B cell (primary cell): ENCODE data around the gene PRKAG2. TPM values are rescaled to one million over a fixed set of nuclear protein-coding genes. Genes with fewer than 3 reads are reported as not detected.
A peak's percentile ranks its signal among the peaks of the same experiment; 100 is the strongest.
"Not testable (repeated sequence)": the region's sequence is repeated elsewhere in the genome, so short reads cannot be mapped to it uniquely, and the experiment has no call there.

Experiments used
- ATAC-seq: fragments of 200-7000 bp; cut with Tn5 transposase; one replicate; pipeline ENCODE4 v1.10.0; 2021; ENCODE audit warnings: low read depth, mild to moderate bottlenecking, moderate number of reproducible peaks, moderate library complexity
- CTCF ChIA-PET: fragments of 350-600 bp; sonication (Branson Sonifier 250); formaldehyde crosslinking; loops from one replicate; lab custom pipeline; 2021; ENCODE audit warnings: antibody characterized with exemption, inconsistent platforms; lab: Charles Lee
- POLR2A ChIA-PET: fragments of 350-600 bp; sonication (Branson Sonifier 250); formaldehyde crosslinking; loops from one replicate; lab custom pipeline; 2021; ENCODE audit warnings: antibody characterized with exemption; lab: Charles Lee
- DNase-seq: peaks from one replicate; pipeline ENCODE4 v3.0.0; 2013
- H2AFZ ChIP-seq: 2 replicates; pipeline ENCODE4 v1.6.1; 2012; ENCODE audit warnings: mild to moderate bottlenecking, low read depth, low read length; ENCODE audit not compliant: insufficient read depth, poor library complexity, severe bottlenecking
- H3K27ac ChIP-seq, 2 donors: 1 replicate in 1 of 2; 2 replicates in 1 of 2; pipeline ENCODE4 v1.5.1; 2012 to 2013; ENCODE audit warnings: low read length in 2 of 2, mild to moderate bottlenecking in 2 of 2, moderate library complexity in 1 of 2
- H3K27me3 ChIP-seq, 4 experiments: fragments of 200-600 bp in 1 of 4; sonication (generic) in 1 of 4; replicated peaks in 1 of 4; 1 replicate in 2 of 4; 2 replicates in 2 of 4; pipeline versions ENCODE4 v1.6.1 to v1.7.0; 2013 to 2016; ENCODE audit warnings: low read length in 3 of 4, mild to moderate bottlenecking in 2 of 4, mixed read lengths in 1 of 4, moderate library complexity in 1 of 4; ENCODE audit not compliant: insufficient read depth in 4 of 4, control insufficient read depth in 3 of 4; ENCODE audit errors: control extremely low read depth in 1 of 4
- H3K36me3 ChIP-seq, 2 experiments: replicated peaks in 1 of 2; 1 replicate in 1 of 2; 2 replicates in 1 of 2; pipeline versions ENCODE4 v1.6.1 to v1.7.1; 2013; ENCODE audit warnings: low read length in 1 of 2; ENCODE audit not compliant: insufficient read depth in 2 of 2, control insufficient read depth in 1 of 2; ENCODE audit errors: control extremely low read depth in 1 of 2, extremely low read depth in 1 of 2
- H3K4me1 ChIP-seq, 2 donors: fragments of 200-600 bp in 1 of 2; sonication (generic) in 1 of 2; 1 replicate in 1 of 2; 2 replicates in 1 of 2; pipeline versions ENCODE4 v1.5.1 to v1.6.1; 2013 to 2017; ENCODE audit warnings: low read length in 2 of 2; ENCODE audit not compliant: control insufficient read depth in 2 of 2, insufficient read depth in 2 of 2
- H3K4me2 ChIP-seq: replicated peaks from 2 replicates; pipeline ENCODE3; 2012; ENCODE audit warnings: mild to moderate bottlenecking, low read depth, low read length; ENCODE audit not compliant: poor library complexity, severe bottlenecking
- H3K4me3 ChIP-seq, 5 experiments: fragments of 200-600 bp in 1 of 5; sonication (generic) in 1 of 5; 1 replicate in 3 of 5; 2 replicates in 2 of 5; pipeline versions ENCODE4 v1.5.1 to v1.7.0; 2011 to 2016; ENCODE audit warnings: low read length in 4 of 5, mild to moderate bottlenecking in 4 of 5, low read depth in 2 of 5, control low read depth in 1 of 5, moderate library complexity in 1 of 5; ENCODE audit not compliant: insufficient read depth in 1 of 5; ENCODE audit errors: control extremely low read depth in 1 of 5, extremely low read depth in 1 of 5
- H3K79me2 ChIP-seq: fragments of 200-600 bp; sonication (generic); one replicate; pipeline ENCODE4 v1.6.0; 2016; ENCODE audit warnings: low read length; ENCODE audit not compliant: control insufficient read depth, insufficient read depth
- H3K9ac ChIP-seq: fragments of 200-600 bp; sonication (generic); 2 replicates; pipeline ENCODE4 v1.6.1; 2017; ENCODE audit warnings: mild to moderate bottlenecking, low read length, moderate library complexity
- H3K9me3 ChIP-seq, 3 donors: one replicate each; pipeline versions ENCODE4 v1.6.1 to v1.7.1; 2013; ENCODE audit warnings: low read length in 2 of 3; ENCODE audit not compliant: control insufficient read depth in 2 of 3, insufficient read depth in 1 of 3; ENCODE audit errors: control extremely low read depth in 1 of 3
- H4K20me1 ChIP-seq: 2 replicates; pipeline ENCODE4 v1.6.0; 2012; ENCODE audit warnings: mild to moderate bottlenecking, low read length; ENCODE audit not compliant: insufficient read depth, control insufficient read depth, poor library complexity, severe bottlenecking
- H3K27ac Mint-ChIP-seq: one replicate; pipeline ENCODE4 v1.8.0; 2021; ENCODE audit warnings: mixed read lengths
- H3K27me3 Mint-ChIP-seq: one replicate; pipeline ENCODE4 v1.8.0; 2021; ENCODE audit warnings: mixed read lengths
- H3K4me1 Mint-ChIP-seq: one replicate; pipeline ENCODE4 v1.8.0; 2021; ENCODE audit warnings: mixed read lengths
- H3K4me3 Mint-ChIP-seq: one replicate; pipeline ENCODE4 v1.8.0; 2021; ENCODE audit warnings: mixed read lengths
- H3K9me3 Mint-ChIP-seq: one replicate; pipeline ENCODE4 v1.8.0; 2022; ENCODE audit warnings: mixed read lengths; ENCODE audit not compliant: insufficient read depth
- EZH2 ChIP-seq: IDR thresholded peaks from 2 replicates; pipeline ENCODE4 v1.6.1; 2012; ENCODE audit warnings: borderline replicate concordance, low read depth, mild to moderate bottlenecking, moderate library complexity, low read length; ENCODE audit not compliant: insufficient read depth, poor library complexity, severe bottlenecking
- WGBS: methylation state at CpG from one replicate; pipeline ENCODE4 v1.1.5; 2013; ENCODE audit warnings: missing lambda C conversion rate; ENCODE audit not compliant: insufficient coverage; 5-methylcytosine and 5-hydroxymethylcytosine counted together
- intact Hi-C: fragments of 100-400 bp; cut with micrococcal nuclease; formaldehyde crosslinking; loops from one replicate; pipeline ENCODE4 v1.10.0; 2022
- polyA plus RNA-seq: library from polyadenylated mRNA; depleted of rRNA; stranded (reverse); fragments of >200 nt; gene quantifications from 2 replicates; pipeline ENCODE4 v1.2.3, GENCODE V29; 2012
- total RNA-seq, 2 donors: library from RNA; stranded (reverse); fragments of 120-200 nt in 1 of 2; gene quantifications; 1 replicate in 1 of 2; 2 replicates in 1 of 2; pipeline versions ENCODE4 v1.2.3 to v1.2.4, GENCODE V29; 2013 to 2022
- TF ChIP-seq, protein P1 (sequence below): fragments of 200-600 bp; IDR thresholded peaks from one replicate; pipeline ENCODE4 v1.8.0; 2022; ENCODE audit warnings: antibody characterized with exemption, mild to moderate bottlenecking

Gene PRKAG2
- total and polyA plus RNA-seq, 2 donors (not counting 1 experiment from before 2014, with no cell fraction given) = 22.1 to 56.3 TPM

DNA sequence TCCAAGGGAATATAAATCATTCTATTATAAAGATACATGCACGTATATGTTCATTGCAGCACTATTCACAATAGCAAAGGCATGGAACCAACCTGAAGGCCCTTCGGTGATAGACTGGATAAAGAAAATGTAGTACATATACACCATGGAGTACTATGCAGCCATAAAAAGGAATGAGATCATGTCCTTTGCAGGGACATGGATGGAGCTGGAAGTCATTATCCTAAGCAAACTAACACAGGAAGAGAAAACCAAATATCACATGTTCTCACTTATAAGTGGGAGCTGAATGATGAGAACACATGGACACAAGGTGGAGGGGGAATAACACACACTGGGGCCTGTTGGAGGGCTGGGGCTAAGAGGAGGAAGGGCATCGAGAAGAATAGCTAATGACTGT is 30.2 kb upstream of the PRKAG2 start:
- H3K4me1 ChIP-seq, H3K4me3 ChIP-seq, H4K20me1 ChIP-seq, DNase-seq, H3K79me2 ChIP-seq, H3K4me1 Mint-ChIP-seq, H3K27ac Mint-ChIP-seq, ATAC-seq, H3K9me3 ChIP-seq, intact Hi-C loops, H3K36me3 ChIP-seq, H2AFZ ChIP-seq, H3K9me3 Mint-ChIP-seq, POLR2A ChIA-PET, H3K4me3 Mint-ChIP-seq, H3K9ac ChIP-seq, H3K27ac ChIP-seq, H3K4me2 ChIP-seq, CTCF ChIA-PET: not testable (repeated sequence)
- WGBS = no CpG with 5 or more reads among the region's 3 CpGs
- H3K27me3 Mint-ChIP-seq = peaks cover 36% of the 10 kb centered on the region
- H3K27me3 ChIP-seq = peaks cover 0 to 15% (median 0%) of the 10 kb centered on the region in 4 experiments

DNA sequence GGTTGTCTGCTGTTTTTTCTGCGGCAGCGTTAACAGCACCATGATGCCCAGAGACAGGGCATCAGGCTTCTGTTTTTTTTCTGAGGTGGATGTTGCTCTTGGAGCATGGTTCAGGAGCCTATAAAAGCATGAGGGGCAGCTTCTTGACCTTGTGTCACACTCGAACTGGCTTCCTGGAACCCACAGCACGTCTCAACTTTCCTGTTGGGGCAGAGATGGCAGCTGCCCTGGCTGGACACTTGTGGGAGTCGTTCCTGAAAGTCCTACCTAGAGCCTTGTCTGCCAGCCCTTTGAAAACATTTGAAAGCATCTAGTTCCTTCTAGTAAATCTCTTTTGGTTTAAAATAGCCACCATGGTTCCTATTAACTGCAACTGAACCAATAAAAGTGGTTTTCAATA is 28.9 kb upstream of the PRKAG2 start:
- H3K4me3 ChIP-seq = no peak overlapping the region
- ATAC-seq = no peak
- peaks cover 3% of the 10 kb centered on the region for H3K9me3 Mint-ChIP-seq
- H2AFZ ChIP-seq = peak overlapping the region; percentile 25
- intact Hi-C loops = no loop called here
- ChIA-PET POLR2A (no interaction called here), CTCF (interaction anchor here (1.1 kb wide), 1 partner anchor 122 kb away, joined by 3 read pairs; no protein-coding TSS in a partner anchor)
- H3K36me3 ChIP-seq = no peaks in the 10 kb centered on the region
- H3K27me3 ChIP-seq = peaks cover 0 to 15% (median 0%) of the 10 kb centered on the region in 4 experiments
- H3K4me1 Mint-ChIP-seq = no peaks in the 10 kb centered on the region
- H3K79me2 ChIP-seq = no peaks in the 10 kb centered on the region
- no peaks in the 10 kb centered on the region for H3K9me3 ChIP-seq
- no peak overlapping the region for H3K4me3 Mint-ChIP-seq
- TF ChIP-seq, protein P1, sequence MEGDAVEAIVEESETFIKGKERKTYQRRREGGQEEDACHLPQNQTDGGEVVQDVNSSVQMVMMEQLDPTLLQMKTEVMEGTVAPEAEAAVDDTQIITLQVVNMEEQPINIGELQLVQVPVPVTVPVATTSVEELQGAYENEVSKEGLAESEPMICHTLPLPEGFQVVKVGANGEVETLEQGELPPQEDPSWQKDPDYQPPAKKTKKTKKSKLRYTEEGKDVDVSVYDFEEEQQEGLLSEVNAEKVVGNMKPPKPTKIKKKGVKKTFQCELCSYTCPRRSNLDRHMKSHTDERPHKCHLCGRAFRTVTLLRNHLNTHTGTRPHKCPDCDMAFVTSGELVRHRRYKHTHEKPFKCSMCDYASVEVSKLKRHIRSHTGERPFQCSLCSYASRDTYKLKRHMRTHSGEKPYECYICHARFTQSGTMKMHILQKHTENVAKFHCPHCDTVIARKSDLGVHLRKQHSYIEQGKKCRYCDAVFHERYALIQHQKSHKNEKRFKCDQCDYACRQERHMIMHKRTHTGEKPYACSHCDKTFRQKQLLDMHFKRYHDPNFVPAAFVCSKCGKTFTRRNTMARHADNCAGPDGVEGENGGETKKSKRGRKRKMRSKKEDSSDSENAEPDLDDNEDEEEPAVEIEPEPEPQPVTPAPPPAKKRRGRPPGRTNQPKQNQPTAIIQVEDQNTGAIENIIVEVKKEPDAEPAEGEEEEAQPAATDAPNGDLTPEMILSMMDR = no peak
- TF ChIP-seq EZH2 = no peak
- H3K9ac ChIP-seq = no peak overlapping the region
- no peak overlapping the region for H3K4me2 ChIP-seq
- 16% methylated on average over 5 of the region's 5 CpGs for WGBS
- DNase-seq = no peak
- H4K20me1 ChIP-seq = no peaks in the 10 kb centered on the region
- H3K27me3 Mint-ChIP-seq = peaks cover 34% of the 10 kb centered on the region
- no peak overlapping the region for H3K27ac Mint-ChIP-seq
- no peaks in the 10 kb centered on the region for H3K4me1 ChIP-seq
- H3K27ac ChIP-seq = no peak overlapping the region
